Lung (tissue), 12 donors: Measurements from ENCODE around the gene KANK4. TPM values are rescaled to one million over a fixed set of nuclear protein-coding genes. Genes with fewer than 3 reads are reported as not detected.

Source experiments
- ATAC-seq: fragments of 200-7000 bp; cut with Tn5 transposase; one replicate; pipeline ENCODE4 v1.9.1; 2020; ENCODE audit warnings: moderate number of reproducible peaks; ENCODE audit not compliant: insufficient read depth, low FRiP score
- DNase-seq, 3 donors: peaks; one replicate each; pipeline ENCODE4 v3.0.0-alpha.2; 2013 to 2017
- H3K27ac ChIP-seq, 2 donors: one replicate each; pipeline ENCODE4 v1.5.1; 2013; ENCODE audit warnings: mild to moderate bottlenecking in 2 of 2, moderate library complexity in 2 of 2, control low read depth in 1 of 2, inconsistent platforms in 1 of 2, low read depth in 1 of 2, low read length in 1 of 2
- H3K27me3 ChIP-seq, 3 donors: one replicate each; pipeline ENCODE4 v1.5.1; 2013; ENCODE audit warnings: low read length in 2 of 3; ENCODE audit not compliant: control insufficient read depth in 3 of 3, insufficient read depth in 3 of 3
- H3K36me3 ChIP-seq, 4 donors: one replicate each; pipeline ENCODE4 v1.5.1; 2013; ENCODE audit warnings: low read length in 4 of 4, mild to moderate bottlenecking in 1 of 4, moderate library complexity in 1 of 4; ENCODE audit not compliant: control insufficient read depth in 4 of 4, insufficient read depth in 4 of 4
- H3K4me1 ChIP-seq, 5 donors: one replicate each; pipeline ENCODE4 v1.5.1; 2013; ENCODE audit warnings: low read length in 5 of 5, mild to moderate bottlenecking in 2 of 5, moderate library complexity in 1 of 5; ENCODE audit not compliant: control insufficient read depth in 5 of 5, insufficient read depth in 5 of 5
- H3K4me3 ChIP-seq: one replicate; pipeline ENCODE4 v1.5.1; 2013; ENCODE audit warnings: mild to moderate bottlenecking, control low read depth, moderate library complexity
- H3K9ac ChIP-seq, 2 donors: one replicate each; pipeline ENCODE4 v1.5.1; 2013; ENCODE audit warnings: low read length in 2 of 2, control low read depth in 1 of 2; ENCODE audit not compliant: insufficient read depth in 1 of 2
- H3K9me3 ChIP-seq, 4 donors: one replicate each; pipeline ENCODE4 v1.5.1; 2013; ENCODE audit warnings: low read length in 3 of 4, mild to moderate bottlenecking in 1 of 4, moderate library complexity in 1 of 4; ENCODE audit not compliant: control insufficient read depth in 4 of 4, insufficient read depth in 3 of 4
- WGBS, 2 donors: extraction: QIAGEN DNeasy Blood & Tissue Kit; methylation state at CpG; one replicate each; pipeline ENCODE4 v1.1.7; 2013; 5-methylcytosine and 5-hydroxymethylcytosine counted together
- polyA plus RNA-seq, 2 donors: library from polyadenylated mRNA; stranded (reverse); fragments of 200-250 nt; gene quantifications; one replicate each; pipeline ENCODE4 v1.2.1, GENCODE V29; 2013
- total RNA-seq, 2 donors: library from RNA; depleted of rRNA in 1 of 2; stranded (reverse); fragments of >200 nt in 1 of 2; gene quantifications; one replicate each; pipeline ENCODE4 v1.2.1, GENCODE V29; 2014 to 2021
- TF ChIP-seq, protein P1 (sequence below): IDR thresholded peaks from 2 replicates; pipeline ENCODE4 v1.5.1; 2012; ENCODE audit warnings: mild to moderate bottlenecking; ENCODE audit errors: control extremely low read depth, extremely low read depth
- donor health status: control.
- donor health status: control.
- donor health status: Bipolar disorder and iron deficiency.
- donor health status: healthy.
- donor health status: DM: yes; HTN: yes; CAD: no.

KANK4 gene
- total and polyA plus RNA-seq, 4 donors: 0.10 to 11.4 (median 0.99) TPM

DNA sequence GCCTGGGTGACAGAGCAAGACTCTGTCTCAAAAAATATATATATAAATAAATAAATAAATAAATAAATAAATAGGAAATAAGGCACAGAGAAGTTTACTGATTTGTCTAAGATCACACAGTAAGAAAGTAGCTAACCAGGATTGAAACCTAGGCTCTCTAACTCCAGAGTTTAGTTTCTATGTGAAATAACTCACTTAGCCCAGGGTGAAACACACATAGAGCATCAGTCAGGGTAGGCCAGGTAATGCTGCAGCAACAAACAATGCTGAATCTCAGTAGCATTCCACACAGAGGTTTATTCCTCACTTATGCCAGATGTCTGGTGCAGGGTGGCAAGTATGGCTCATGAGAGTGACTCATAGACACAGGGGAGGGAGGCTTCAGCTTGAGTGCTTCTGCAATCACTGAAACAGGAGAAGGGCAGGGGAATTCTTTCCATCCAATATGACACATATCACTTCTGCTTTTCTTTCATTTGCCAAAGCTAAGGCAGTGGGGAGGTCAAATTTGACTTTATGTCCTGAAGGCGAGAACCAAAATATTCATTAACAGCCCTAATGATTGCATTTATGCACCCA is 37.1 kb upstream of the KANK4 start:
- peak; percentile 56 for ATAC-seq
- Histone ChIP-seq H3K9ac (peak overlapping the region in 1 of 2 donors; percentile 9), H3K36me3 (no peaks in the 10 kb centered on the region), H3K9me3 (no peaks in the 10 kb centered on the region), H3K4me3 (no peak overlapping the region), H3K27ac (no peak overlapping the region), H3K4me1 (no peaks in the 10 kb centered on the region), H3K27me3 (no peaks in the 10 kb centered on the region)
- TF ChIP-seq, protein P1, sequence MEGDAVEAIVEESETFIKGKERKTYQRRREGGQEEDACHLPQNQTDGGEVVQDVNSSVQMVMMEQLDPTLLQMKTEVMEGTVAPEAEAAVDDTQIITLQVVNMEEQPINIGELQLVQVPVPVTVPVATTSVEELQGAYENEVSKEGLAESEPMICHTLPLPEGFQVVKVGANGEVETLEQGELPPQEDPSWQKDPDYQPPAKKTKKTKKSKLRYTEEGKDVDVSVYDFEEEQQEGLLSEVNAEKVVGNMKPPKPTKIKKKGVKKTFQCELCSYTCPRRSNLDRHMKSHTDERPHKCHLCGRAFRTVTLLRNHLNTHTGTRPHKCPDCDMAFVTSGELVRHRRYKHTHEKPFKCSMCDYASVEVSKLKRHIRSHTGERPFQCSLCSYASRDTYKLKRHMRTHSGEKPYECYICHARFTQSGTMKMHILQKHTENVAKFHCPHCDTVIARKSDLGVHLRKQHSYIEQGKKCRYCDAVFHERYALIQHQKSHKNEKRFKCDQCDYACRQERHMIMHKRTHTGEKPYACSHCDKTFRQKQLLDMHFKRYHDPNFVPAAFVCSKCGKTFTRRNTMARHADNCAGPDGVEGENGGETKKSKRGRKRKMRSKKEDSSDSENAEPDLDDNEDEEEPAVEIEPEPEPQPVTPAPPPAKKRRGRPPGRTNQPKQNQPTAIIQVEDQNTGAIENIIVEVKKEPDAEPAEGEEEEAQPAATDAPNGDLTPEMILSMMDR: no peak
- no peak for DNase-seq
- 90% methylated on average over 1 of the region's 1 CpG for WGBS, 2 donors

GRCh38 chr1:62355095-62355494 is 35.9 kb upstream of the KANK4 start:
- no peak overlapping the region for H3K4me3 ChIP-seq
- H3K4me1 ChIP-seq: no peaks in the 10 kb centered on the region
- no peak overlapping the region for H3K9ac ChIP-seq
- H3K27ac ChIP-seq: no peak overlapping the region
- 85 to 94% methylated on average over 8 of the region's 8 CpGs for WGBS, 2 donors
- no peaks in the 10 kb centered on the region for H3K9me3 ChIP-seq
- ATAC-seq: no peak
- TF ChIP-seq, protein P1: no peak
- no peak for DNase-seq
- no peaks in the 10 kb centered on the region for H3K36me3 ChIP-seq
- H3K27me3 ChIP-seq: no peaks in the 10 kb centered on the region

DNA sequence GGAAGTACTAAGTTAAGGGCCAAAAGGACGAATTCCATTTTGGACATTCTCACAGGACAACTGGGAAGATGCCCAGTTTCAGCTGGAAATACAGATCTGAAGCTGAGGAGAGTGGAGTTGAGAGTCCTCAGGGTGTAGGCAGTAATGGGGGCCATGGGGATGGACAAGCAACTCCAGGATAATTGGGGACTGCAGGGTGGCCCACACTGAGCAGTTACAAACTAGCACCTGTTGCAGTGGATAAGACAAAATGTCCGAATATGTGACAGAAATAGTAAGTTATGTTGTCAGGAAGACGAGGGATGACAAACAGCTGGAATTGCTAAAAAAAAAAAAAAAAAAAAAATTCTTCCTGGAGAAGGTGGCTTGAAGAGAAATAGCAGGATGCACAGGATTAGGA is 34.6 kb upstream of the KANK4 start:
- ATAC-seq: no peak
- DNase-seq: no peak
- TF ChIP-seq, protein P1: no peak
- Histone ChIP-seq H3K9ac (no peak overlapping the region), H3K27me3 (no peaks in the 10 kb centered on the region), H3K4me3 (no peak overlapping the region), H3K36me3 (no peaks in the 10 kb centered on the region), H3K4me1 (no peaks in the 10 kb centered on the region), H3K27ac (no peak overlapping the region), H3K9me3 (no peaks in the 10 kb centered on the region)
- WGBS, 2 donors: 62 to 79% methylated on average over 3 of the region's 3 CpGs

GRCh38 chr1:62352387-62352786 is 33.2 kb upstream of the KANK4 start:
- Histone ChIP-seq H3K36me3 (no peaks in the 10 kb centered on the region), H3K4me3 (no peak overlapping the region), H3K27me3 (no peaks in the 10 kb centered on the region), H3K4me1 (no peaks in the 10 kb centered on the region), H3K27ac (no peak overlapping the region), H3K9ac (no peak overlapping the region), H3K9me3 (no peaks in the 10 kb centered on the region)
- WGBS, 2 donors: 59 to 65% methylated on average over 4 of the region's 4 CpGs
- peak; percentile 65 for ATAC-seq
- peak in 1 of 3 donors; percentile 43 for DNase-seq
- TF ChIP-seq, protein P1: no peak
